GM19351 (cell line): ENCODE data around the gene PARVB.

Source experiments
- ATAC-seq: cut with Tn5 transposase; IDR thresholded peaks from one replicate; pipeline ENCODE4 v1.9.1; 2021; ENCODE audit warnings: mild to moderate bottlenecking, moderate library complexity; ENCODE audit not compliant: unreplicated experiment

Gene PARVB

DNA sequence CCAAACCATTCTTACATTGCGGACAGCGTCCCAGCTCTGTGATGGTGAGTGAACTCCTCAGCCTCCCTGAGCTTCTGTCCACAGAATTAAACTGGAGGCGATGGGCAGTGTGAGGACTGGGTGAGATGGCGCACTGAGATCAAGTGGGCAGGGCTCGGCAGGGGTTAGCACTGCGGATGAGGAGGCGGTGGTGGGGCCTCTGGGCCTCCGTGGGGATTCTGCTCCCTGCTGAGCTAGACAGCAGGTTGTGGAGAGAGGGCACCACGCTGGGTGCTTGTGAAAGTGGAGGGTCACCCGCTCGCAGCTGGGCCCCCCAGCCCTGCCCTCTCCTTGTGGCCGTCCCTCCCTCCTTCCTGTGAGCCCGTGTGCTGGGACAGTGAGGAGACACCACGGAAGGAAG lies 131.0 kb downstream of the PARVB start:
- no peak for ATAC-seq

DNA sequence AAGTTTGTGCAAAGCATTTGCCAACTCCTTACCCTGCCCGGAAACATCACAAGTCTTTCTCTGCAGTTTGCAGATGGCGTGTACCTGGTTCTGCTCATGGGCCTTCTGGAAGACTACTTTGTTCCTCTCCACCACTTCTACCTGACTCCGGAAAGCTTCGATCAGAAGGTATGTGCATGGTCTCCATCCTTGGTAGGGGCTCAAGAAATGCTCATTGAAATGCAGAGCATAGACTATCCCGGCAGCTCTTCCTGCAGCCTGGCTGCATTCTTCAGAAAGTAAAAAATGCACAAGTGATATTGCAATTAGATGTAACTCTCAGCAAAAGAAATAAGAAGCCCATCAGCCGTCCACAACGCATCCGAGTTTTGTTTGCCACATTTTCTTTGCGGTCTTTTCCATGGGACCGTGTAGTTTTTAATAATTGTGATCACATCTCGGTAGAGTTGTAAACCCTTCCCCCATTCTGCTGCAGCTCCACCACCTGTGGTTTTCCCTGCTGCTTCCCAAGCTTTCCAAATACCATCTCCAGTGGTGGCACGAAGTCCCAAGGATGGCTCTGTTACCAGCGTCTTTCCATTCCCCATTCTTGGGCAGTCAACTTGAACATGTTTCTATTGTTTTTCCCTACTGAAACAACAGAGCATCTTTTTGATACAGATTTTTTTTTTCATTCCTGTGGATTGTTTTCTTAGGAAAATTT lies 134.0 kb downstream of the PARVB start:
- ATAC-seq: no peak

DNA sequence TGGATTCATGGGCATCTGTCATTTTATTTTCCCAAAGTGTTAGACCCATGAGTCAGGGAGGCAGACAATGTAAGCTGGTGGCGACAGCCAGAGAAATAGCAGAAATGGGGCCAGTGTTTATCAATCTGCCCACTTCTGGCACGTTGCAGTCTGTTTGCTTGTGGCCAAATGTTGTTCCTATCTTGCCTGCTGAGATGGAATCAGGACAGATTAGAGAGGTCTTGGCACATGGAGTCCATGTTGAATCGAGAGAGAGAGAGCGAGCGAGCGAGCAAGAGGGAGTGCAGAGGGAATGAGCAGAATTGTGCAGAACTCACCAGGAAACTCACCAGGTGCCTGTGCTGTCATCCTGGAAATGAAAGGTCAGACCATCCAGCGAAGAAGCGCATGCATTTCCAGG lies 134.7 kb downstream of the PARVB start:
- no peak for ATAC-seq

DNA sequence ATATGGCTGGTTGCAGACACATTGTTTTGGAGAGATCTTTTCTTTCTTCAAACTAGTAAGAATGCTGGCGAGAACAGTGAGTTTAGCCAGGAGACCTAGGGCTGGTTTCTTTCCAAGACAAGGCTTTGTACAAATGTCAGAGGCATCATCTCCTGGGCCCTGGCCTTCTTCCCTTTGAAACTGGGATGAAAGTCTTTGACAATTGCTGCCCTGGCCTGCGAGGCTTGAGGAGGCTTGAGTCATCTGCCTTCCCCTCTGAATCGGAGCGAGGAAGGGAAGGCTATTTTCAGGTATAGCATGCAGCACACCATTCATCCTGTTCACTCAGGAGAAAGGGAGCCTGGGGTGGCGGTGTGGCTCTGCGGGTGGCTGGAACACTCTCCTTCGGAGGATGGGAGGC lies 135.1 kb downstream of the PARVB start:
- no peak for ATAC-seq

DNA sequence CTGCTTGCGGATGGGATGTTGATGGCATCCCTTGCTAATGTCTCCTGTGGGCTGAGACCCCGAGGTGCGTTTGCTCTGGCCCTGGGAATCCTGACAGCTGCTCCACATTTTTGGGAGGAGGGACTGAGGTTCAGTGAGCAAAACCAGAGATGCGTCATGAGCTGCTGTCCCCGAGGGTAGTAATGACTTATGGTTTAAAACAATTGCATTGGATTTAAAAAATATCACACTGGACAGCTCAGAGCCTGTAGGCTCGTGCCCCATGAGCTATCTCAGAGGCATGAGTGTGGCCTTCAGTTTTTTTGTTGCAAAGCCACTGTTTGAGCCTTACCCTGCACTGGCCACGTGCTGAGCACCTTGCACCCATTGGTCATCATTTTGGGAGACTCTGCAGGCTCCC lies 135.7 kb downstream of the PARVB start:
- no peak for ATAC-seq

DNA sequence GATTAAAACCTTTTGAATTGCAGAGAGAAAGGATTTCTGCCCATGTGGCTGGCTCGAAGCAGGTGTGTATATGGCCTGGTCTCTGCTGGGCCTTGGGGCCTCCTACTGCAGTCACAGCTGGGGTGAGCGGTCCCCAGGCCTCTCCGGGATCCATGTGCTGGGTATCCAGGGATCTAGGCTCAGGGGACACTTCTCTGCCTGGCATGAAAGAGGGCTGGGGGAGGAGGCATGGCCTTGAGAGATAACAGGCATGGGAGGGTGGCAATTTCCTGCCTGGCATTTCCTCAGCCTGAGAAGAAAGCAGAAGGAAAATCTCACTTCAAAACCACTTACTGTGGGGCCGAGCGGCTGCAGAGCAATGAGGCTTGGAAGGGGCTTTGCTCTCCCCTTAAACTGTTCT lies 136.3 kb downstream of the PARVB start:
- no peak for ATAC-seq

DNA sequence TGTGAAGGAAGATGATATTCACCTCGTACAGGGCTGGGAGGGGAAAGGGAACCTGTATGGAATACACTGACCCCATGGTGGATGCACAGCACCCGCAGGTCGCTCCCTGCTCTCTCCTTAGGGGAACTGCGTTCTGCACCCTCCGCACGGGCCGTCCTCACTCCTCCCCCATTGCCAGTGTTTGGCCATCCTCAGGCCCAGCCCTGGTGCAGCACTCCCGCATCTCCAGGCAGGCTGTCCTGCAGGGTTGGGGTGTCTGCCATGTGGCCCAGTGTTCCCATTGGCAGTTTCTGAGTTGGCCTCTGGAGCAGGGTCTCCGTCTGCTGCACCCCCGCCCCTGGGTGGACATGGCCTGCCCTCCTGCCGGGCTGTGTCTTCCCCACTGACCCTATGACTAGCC lies 137.6 kb downstream of the PARVB start:
- ATAC-seq: no peak

DNA sequence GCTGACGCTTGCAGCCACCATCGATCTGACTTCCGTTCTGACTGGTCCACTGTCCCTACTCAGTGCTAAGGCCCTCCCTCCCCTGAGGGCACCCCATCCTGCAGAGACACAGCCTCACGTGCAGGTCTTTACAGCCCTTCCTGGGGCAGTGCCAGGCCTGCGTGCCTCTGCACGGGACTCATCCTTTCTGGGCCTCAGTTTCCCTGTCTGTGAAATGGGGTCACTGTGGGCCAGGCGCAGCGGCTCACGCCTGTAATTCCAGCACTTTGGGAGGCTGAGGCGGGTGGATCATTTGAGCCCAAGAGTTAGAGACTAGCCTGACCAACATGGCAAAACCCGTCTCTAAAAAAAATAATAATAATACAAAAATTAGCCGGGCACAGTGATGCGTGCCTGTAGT lies 138.9 kb downstream of the PARVB start:
- ATAC-seq: no peak

DNA sequence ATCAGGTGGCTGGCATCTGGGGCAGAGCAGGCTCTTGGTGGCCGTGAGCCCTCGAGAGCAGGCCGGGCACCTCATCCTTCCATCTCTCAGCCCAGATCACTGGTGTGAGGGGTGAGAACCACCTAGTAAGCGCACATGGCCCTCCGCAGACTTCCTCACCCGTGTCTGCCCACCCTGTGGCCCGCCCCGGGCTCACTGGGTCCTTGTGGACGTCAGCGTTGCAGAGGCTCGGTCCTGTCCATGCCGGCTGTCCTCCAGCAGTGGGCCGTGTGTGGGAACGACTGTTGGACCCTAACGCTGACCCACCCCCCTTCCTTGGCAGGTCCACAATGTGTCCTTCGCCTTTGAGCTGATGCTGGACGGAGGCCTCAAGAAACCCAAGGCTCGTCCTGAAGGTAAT lies 139.4 kb downstream of the PARVB start:
- no peak for ATAC-seq

DNA sequence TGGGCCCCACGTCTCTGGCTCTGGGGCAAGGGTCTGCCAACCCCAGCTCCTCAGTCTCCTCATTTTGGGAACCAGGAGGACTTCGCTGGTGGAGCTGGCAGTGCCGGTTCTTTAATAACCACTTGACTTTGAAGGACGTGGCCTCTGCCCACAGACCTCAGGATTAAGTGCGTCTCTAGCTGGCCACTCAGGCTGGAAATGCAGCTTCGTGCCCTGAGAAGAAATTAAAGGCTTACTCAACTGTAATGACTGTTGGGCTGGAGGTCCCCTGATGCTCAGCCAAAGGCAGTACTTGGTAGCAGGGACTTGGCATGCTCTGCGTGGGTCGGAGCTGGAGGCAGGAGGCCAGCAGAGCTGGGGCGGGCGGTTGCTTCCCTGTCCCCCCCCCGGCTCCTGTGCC lies 139.9 kb downstream of the PARVB start:
- ATAC-seq: no peak

DNA sequence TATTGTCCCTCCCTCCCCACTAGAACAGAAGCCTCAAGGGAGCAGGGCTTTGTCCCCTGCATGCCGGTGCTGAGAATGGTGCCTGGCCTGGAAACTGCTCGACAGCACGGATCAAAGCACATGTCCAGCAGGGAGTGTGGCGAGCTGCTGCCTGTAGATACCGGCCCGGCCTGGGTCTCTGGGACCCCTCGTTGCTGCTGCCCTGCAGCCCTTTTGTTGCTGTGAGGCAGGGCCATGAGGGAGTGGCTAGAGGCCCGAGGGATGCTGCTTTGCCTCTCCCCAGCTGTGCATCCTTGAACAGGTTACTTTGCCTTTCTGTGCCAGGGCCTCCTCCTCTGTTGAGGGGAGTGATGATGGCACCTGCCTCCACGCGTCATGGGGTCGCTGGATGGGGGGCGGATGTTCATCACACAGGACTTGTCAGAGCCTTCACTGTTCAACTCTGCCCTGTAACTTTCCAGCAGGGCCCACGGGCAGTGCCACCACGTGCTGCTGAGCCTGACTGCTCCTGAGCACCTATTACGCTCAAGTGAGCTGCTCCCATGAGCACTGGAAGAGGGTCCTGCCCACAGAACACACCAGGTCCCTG lies 141.3 kb downstream of the PARVB start:
- ATAC-seq: no peak

DNA sequence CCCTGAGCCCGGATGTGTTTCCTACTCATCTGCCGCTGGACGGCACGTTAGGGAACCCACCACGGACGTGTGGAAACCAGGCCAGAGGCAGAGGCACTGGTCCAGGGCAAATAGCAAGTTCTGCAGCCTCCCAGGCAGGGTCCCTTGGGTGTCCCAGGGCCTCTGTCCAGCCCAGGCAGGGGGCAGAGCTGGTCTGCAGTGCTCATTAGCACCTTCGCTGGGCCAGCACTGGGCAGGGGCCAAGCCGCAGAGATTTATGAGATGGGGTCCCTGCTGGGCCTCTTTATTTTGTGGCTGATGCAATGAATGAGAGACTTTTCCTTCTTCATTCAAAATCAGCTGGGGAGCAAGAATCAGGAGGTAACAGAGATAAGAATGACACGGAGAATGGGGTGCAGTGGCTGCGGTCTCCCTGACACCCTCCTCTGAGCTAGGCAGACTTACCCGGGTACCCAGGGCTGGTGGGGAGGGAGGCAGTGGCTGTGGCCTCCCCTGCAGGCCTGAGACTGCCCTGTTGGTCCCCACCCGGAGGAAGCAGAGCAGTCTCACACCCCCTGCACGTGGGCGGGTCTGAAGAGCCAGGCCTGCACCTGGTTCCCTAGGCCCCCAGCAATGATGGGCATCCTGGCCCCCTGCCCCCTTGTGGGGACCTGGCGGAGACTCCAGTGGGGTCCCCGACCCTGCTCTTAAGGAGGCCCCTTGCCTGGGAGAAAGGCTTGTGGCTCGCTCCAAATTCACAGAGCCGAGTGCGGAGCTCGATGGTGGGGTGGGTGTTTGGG lies 142.6 kb downstream of the PARVB start:
- ATAC-seq: no peak

DNA sequence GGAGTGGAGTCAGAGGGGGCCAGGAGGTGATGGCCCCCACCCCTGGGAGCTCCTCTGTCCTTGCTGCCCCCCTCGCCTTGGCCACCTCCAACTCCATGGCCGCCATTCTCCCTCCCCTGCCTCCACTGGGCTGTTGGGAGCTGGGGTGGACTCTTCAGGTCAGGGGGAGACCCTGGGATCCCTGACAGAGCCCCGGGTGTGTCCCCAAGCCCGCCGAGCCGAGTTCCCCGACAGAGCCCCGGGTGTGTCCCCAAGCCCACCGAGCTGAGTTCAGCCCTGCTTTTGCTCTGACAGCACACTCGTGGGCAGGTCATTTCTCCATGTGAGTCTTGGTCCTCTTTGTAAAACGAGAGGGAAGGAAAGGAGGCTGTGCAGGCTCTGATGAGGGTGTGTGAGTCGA lies 143.4 kb downstream of the PARVB start:
- ATAC-seq: no peak

DNA sequence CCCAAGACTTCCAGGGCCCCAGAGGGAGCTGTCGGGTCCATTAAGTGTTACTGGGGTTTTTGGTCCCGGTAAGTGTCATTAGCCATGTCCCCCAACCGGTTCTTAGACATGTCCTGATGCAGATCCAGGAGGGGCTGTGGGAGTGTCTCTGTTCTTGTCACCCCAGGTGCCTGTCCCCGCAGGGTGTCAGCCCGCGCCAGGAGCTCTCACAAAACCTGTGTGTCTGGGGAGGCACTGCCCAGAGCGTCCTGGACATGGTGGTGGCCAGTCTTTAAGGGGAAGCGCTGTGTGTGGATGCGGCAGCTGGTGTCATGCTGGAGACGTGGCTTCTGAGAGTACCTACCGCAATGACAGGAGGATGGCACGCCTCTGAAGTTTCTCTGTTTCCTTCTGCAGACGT lies 144.1 kb downstream of the PARVB start:
- no peak for ATAC-seq

DNA sequence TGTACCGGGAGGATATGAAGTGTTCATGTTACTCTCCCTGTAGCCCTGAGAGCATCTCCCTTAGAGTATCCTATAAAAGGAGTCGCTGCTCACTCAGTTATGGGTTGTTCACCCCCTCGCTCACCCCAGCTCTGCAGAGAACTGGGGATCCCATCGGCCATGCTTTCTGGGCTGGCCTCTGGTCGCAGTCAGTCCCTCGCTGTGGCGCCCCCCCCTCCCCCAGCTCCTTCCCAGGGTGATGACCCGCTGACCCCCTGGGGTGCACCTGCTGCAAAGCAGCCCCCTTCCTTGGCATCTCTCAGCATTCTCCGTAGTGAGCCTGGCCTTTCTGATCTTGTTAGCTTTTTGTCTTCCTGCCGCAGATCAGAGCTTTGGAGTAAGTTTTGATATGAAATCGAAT lies 146.4 kb downstream of the PARVB start:
- ATAC-seq: no peak

DNA sequence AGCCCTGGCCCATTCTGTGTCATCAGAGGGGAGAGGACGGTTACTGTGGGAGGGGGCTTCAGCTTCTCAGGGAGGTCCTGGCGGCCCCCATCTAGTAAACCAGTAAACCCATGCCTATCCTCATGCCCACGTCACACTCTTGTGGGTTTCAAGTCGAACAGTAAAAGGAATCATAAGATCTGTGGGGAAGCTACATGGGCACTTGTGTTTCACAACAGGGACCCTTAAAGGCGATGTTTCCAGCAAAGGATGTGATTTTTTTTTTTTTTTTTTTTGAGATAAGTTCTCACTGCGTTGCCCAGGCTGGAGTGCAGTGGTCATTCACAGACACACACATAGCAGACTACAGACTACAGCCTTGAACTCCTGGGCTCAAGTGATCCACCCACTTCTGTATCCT lies 147.5 kb downstream of the PARVB start:
- no peak for ATAC-seq

DNA sequence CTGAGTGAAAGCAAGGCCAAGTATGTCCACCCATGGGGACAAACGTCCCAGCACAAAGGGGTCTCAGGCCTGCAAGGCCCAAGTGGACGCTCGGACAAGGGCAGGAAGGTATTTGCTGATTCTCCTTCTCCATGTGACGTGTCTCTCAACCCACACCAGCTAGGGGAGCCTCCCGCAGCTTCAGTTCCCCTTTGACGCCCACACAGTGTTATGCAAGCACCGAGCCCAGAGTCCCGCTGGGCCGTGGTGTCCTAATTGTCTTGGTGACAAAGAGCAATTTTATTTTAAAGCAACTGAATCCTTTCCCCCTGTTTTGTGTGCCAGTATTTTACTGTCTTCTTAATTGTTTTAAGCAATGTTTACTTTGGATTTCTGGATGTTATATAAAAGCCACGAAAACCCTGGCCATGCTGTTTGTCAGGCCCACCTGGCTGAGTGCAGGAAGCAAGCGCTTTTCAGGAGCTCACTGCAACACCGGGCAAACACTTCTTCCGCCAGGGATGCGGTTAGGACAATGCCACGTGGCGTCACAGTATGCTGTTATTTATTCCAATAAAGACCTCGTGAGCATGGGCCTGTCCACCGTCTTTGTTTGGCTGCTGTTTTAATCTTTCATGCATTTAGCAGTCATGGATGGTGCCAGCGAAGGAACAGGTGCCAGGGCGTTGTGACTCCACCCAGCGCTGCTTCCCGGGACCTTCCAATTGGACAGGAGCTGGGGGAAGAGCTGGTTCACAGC lies 148.4 kb downstream of the PARVB start:
- peak; percentile 80 for ATAC-seq

DNA sequence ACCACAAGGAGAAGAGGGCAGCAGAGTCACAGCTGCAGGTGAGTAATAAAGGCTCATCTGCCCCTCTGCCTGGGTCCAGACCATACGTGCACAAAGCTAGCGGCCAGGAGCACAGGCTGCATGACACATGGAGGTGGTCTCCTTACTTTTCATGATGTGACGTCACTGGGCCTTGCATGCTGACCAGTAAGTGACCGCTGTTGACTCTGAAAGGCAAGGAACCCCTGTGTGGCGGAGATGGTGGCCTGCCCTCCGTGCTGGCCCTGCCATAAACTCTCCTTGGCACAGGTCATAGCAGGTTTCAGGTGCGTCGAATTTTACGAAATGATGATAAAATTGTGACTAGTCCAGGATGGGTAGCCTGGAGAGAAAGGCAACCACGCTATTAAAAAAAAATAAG lies 149.1 kb downstream of the PARVB start:
- ATAC-seq: no peak

DNA sequence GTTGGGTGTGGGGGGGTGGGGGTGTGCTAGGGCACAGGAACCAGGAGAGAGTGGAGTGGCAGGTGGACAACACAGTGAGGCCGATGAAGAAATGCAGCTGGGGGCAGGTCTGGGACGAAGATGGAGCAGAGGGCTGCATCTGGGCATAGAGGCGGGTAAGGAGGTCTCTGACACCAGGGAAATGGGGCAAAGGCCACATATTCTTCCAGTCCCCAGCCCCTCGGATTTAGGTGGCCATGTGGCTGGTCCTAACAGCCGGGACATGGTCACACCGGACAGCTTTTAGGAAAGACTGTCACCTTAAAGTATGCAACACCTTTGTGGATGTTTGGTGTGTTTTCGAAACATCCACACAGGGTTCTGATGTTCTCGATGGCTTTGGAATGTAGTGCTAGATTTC lies 151.6 kb downstream of the PARVB start:
- no peak for ATAC-seq

DNA sequence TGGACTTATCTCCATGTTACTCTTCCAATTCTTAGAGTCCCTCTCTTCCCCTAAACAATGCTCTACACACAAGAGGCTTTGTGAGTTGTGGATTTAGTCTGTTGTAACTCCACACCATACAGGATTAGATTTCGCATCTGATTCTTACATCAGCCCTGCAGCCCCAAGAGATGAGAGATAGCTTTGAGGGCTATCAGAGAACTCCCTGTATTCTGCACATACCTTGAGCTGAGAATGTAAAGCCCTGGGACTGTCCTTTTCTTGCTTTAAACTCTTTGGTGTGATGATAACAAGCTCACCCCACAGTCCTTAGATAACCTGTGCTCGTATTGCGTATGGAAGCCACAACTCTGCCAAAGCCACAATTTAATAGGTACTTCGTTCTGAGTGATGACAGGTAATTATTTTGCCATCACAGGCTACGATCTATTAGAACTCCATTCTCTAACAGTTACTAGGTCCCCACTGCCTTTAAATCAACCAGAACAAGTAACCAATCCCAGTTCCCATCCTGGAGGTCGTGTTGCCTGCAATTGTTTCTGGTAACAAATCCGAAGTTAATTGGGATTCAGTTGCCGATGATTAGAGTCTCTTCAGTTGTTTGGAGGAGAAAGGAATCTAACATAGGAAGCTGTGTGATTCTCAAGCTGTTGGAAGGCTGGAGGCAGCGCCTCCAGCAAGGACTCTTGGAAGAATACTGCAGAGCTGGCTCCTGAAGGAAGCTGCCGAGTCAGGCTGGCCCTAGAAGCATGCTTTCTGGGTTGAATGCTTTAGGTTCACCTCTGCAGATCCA lies 155.3 kb downstream of the PARVB start:
- ATAC-seq: no peak
